HCT116 (cell line): ENCODE measurements around the gene EIF4EBP3. TPM values are rescaled to one million over a fixed set of nuclear protein-coding genes. Genes with fewer than 3 reads are reported as not detected.

Experiments used
- ATAC-seq: fragments of 200-7000 bp; cut with Tn5 transposase; 2 replicates; pipeline ENCODE4 v1.9.1; 2020; ENCODE audit warnings: mild to moderate bottlenecking, moderate library complexity
- BruUV-seq: library from RNA; stranded (reverse); fragments of 400-500 nt; replicated peaks from 2 replicates; lab custom pipeline; 2021; lab: Mats Ljungman, UMichigan
- CTCF ChIA-PET: fragments of 300-600 bp; sonication (Branson Sonifier 250); formaldehyde crosslinking; loops from one replicate; lab custom pipeline; 2021; ENCODE audit warnings: antibody characterized with exemption; lab: Charles Lee
- POLR2A ChIA-PET: fragments of 300-600, 350-600 bp; sonication (Branson Sonifier 250); formaldehyde crosslinking; loops from one replicate; lab custom pipeline; 2021; ENCODE audit warnings: antibody characterized with exemption; lab: Charles Lee
- RAD21 ChIA-PET, 2 experiments: fragments of 300-600 bp; sonication (Branson Sonifier 250); formaldehyde crosslinking; loops; one replicate each; lab custom pipeline; 2023; ENCODE audit warnings: low total read pairs in 2 of 2; ENCODE audit not compliant: uncharacterized antibody in 2 of 2, unreplicated experiment in 2 of 2, low non-redundant PET in 1 of 2; lab: Charles Lee
- DNase-seq: peaks from one replicate; pipeline ENCODE4 v3.0.0-alpha.2; 2010; ENCODE audit warnings: low read depth, low spot score
- H2AFZ ChIP-seq: fragments of 200-600 bp; shearing (Covaris generic), sonication (generic); 2 replicates; pipeline ENCODE4 v1.6.1; 2017; ENCODE audit warnings: low read depth, mixed run types, mixed read lengths, antibody characterized with exemption, low read length; ENCODE audit not compliant: poor library complexity, severe bottlenecking
- H3K27ac ChIP-seq: 2 replicates; pipeline ENCODE4 v1.5.1; 2012; ENCODE audit warnings: low read depth, low read length
- H3K27me3 ChIP-seq: fragments of 200-600 bp; sonication (generic); 2 replicates; pipeline ENCODE4 v1.6.1; 2016; ENCODE audit warnings: mixed run types, low read length, mixed read lengths; ENCODE audit not compliant: insufficient read depth
- H3K36me3 ChIP-seq, 2 experiments: fragments of 200-500 bp in 1 of 2; fragments of 200-600 bp in 1 of 2; sonication (Bioruptor generic) in 1 of 2; sonication (generic) in 1 of 2; 2 replicates each; pipeline versions ENCODE4 v1.5.1 to v1.6.1; 2014 to 2016; ENCODE audit warnings: low read length in 2 of 2, inconsistent platforms in 1 of 2, mixed read lengths in 1 of 2, mixed run types in 1 of 2; ENCODE audit not compliant: insufficient read depth in 2 of 2, control insufficient read depth in 1 of 2
- H3K4me1 ChIP-seq, 2 experiments: fragments of 200-600 bp in 1 of 2; sonication (generic) in 1 of 2; 2 replicates each; pipeline versions ENCODE4 v1.5.1 to v1.6.1; 2012 to 2017; ENCODE audit warnings: low read length in 2 of 2, inconsistent platforms in 1 of 2, mild to moderate bottlenecking in 1 of 2, mixed read lengths in 1 of 2, mixed run types in 1 of 2, moderate library complexity in 1 of 2; ENCODE audit not compliant: insufficient read depth in 2 of 2, control insufficient read depth in 1 of 2
- H3K4me2 ChIP-seq: fragments of 200-600 bp; sonication (generic); 2 replicates; pipeline ENCODE4 v1.6.1; 2017; ENCODE audit warnings: mixed run types, low read length, mixed read lengths
- H3K4me3 ChIP-seq, 2 experiments: fragments of 200-600 bp in 1 of 2; sonication (generic) in 1 of 2; replicated peaks in 1 of 2; 2 replicates each; pipeline ENCODE4 v1.5.1; 2011 to 2016; ENCODE audit warnings: low read length in 2 of 2, control low read depth in 1 of 2, low read depth in 1 of 2, mild to moderate bottlenecking in 1 of 2, mixed read lengths in 1 of 2, mixed run types in 1 of 2
- H3K79me2 ChIP-seq: fragments of 200-600 bp; sonication (generic); 2 replicates; pipeline ENCODE4 v1.6.1; 2017; ENCODE audit warnings: mild to moderate bottlenecking, mixed run types, low read length, moderate library complexity, mixed read lengths; ENCODE audit not compliant: insufficient read depth
- H3K9ac ChIP-seq: fragments of 200-600 bp; sonication (generic); 2 replicates; pipeline ENCODE4 v1.6.1; 2016; ENCODE audit warnings: low read length, mixed read lengths
- H3K9me2 ChIP-seq: fragments of 200-600 bp; sonication (generic), shearing (Covaris generic); 2 replicates; pipeline ENCODE4 v1.6.1; 2017; ENCODE audit warnings: mixed run types, mild to moderate bottlenecking, moderate library complexity; ENCODE audit not compliant: insufficient read depth
- H3K9me3 ChIP-seq, 2 experiments: fragments of 200-500 bp in 1 of 2; fragments of 200-600 bp in 1 of 2; sonication (Bioruptor generic) in 1 of 2; sonication (generic) in 1 of 2; 2 replicates each; pipeline ENCODE4 v1.6.1; 2014 to 2017; ENCODE audit warnings: low read length in 2 of 2, mixed read lengths in 2 of 2, inconsistent platforms in 1 of 2, low read depth in 1 of 2, mild to moderate bottlenecking in 1 of 2, mixed run types in 1 of 2, moderate library complexity in 1 of 2; ENCODE audit not compliant: control insufficient read depth in 1 of 2, insufficient read depth in 1 of 2
- H4K20me1 ChIP-seq: fragments of 200-600 bp; sonication (generic), shearing (Covaris generic); 2 replicates; pipeline ENCODE4 v1.6.1; 2017; ENCODE audit warnings: mixed run types, mild to moderate bottlenecking, moderate library complexity; ENCODE audit not compliant: insufficient read depth
- ATF3 ChIP-seq: IDR thresholded peaks from 2 replicates; pipeline ENCODE4 v1.6.1; 2012
- CBX3 ChIP-seq: IDR thresholded peaks from 2 replicates; pipeline ENCODE4 v1.6.1; 2012; ENCODE audit warnings: low read depth
- CEBPB ChIP-seq: IDR thresholded peaks from 2 replicates; pipeline ENCODE4 v1.6.1; 2012; ENCODE audit warnings: low read depth
- EGR1 ChIP-seq: IDR thresholded peaks from 2 replicates; pipeline ENCODE4 v1.6.1; 2012; ENCODE audit warnings: low read depth
- EZH2phosphoT487 ChIP-seq: fragments of 200-600 bp; IDR thresholded peaks from 2 replicates; pipeline ENCODE4 v1.6.1; 2018; ENCODE audit warnings: antibody characterized with exemption, borderline replicate concordance
- FOSL1 ChIP-seq: IDR thresholded peaks from 2 replicates; pipeline ENCODE4 v1.6.1; 2012; ENCODE audit warnings: low read depth
- JUND ChIP-seq: IDR thresholded peaks from 2 replicates; pipeline ENCODE4 v1.6.1; 2012
- POLR2A ChIP-seq: IDR thresholded peaks from 2 replicates; pipeline ENCODE4 v1.7.0; 2011; ENCODE audit warnings: borderline replicate concordance; ENCODE audit not compliant: insufficient read depth, insufficient read length; ENCODE audit errors: extremely low read depth
- REST ChIP-seq: IDR thresholded peaks from 2 replicates; pipeline ENCODE4 v1.6.1; 2012; ENCODE audit warnings: low read depth
- SIN3A ChIP-seq: IDR thresholded peaks from 2 replicates; pipeline ENCODE4 v1.6.1; 2012; ENCODE audit warnings: low read depth
- TCF7L2 ChIP-seq: IDR thresholded peaks from 2 replicates; pipeline ENCODE4 v1.7.0; 2011; ENCODE audit warnings: borderline replicate concordance, inconsistent platforms; ENCODE audit not compliant: insufficient read depth, insufficient read length; ENCODE audit errors: extremely low read depth
- YY1 ChIP-seq: IDR thresholded peaks from 2 replicates; pipeline ENCODE4 v1.6.1; 2011; ENCODE audit warnings: low read length, low read depth, moderate library complexity, mild to moderate bottlenecking; ENCODE audit not compliant: insufficient replicate concordance; ENCODE audit errors: extremely low read depth
- ZFX ChIP-seq: fragments of 450-650 bp; IDR thresholded peaks from 2 replicates; pipeline ENCODE4 v1.6.1; 2017
- intact Hi-C: fragments of 100-400 bp; cut with micrococcal nuclease; formaldehyde crosslinking; loops from 2 replicates; pipeline ENCODE4 v1.10.0; 2022
- total RNA-seq: library from RNA; stranded (reverse); gene quantifications from one replicate; pipeline ENCODE4 v1.2.1, GENCODE V29; 2021; ENCODE audit not compliant: unreplicated experiment
- TF ChIP-seq, protein P1 (sequence below), 3 experiments: fragments of 200-600 bp in 1 of 3; sonication (generic) in 1 of 3; IDR thresholded peaks in 2 of 3; conservative IDR thresholded peaks in 1 of 3; 2 replicates each; pipeline ENCODE4 v1.5.1; 2012 to 2017; ENCODE audit warnings: low read depth in 2 of 3, low read length in 2 of 3, antibody characterized with exemption in 1 of 3, borderline replicate concordance in 1 of 3, control low read depth in 1 of 3, mild to moderate bottlenecking in 1 of 3, mixed read lengths in 1 of 3, mixed run types in 1 of 3, moderate library complexity in 1 of 3; ENCODE audit not compliant: insufficient read depth in 1 of 3
- TF ChIP-seq, protein P2 (sequence below): IDR thresholded peaks from 2 replicates; pipeline ENCODE4 v1.6.1; 2012

The EIF4EBP3 gene
- total RNA-seq, 1 experiment from 2014 or later = 6.0 TPM

GRCh38 chr5:140568443-140569063 is 21.1 kb downstream of the EIF4EBP3 start:
- Histone ChIP-seq H3K4me1 (peaks cover 7 to 15% of the 10 kb centered on the region in 2 experiments; a peak in 3 of 4 replicates), H3K79me2 (peaks cover 27% of the 10 kb centered on the region), H3K4me2 (no peak overlapping the region), H3K27ac (no peak overlapping the region), H3K4me3 (no peak overlapping the region), H2AFZ (no peak overlapping the region), H3K9me2 (no peaks in the 10 kb centered on the region), H3K27me3 (no peaks in the 10 kb centered on the region), H3K9ac (no peak overlapping the region), H4K20me1 (no peaks in the 10 kb centered on the region), H3K9me3 (no peaks in the 10 kb centered on the region), H3K36me3 (peaks cover 0 to 15% of the 10 kb centered on the region in 2 experiments; a peak in 3 of 4 replicates)
- BruUV-seq = no TSS peak
- DNase-seq (no peak), ATAC-seq (no peak)
- POLR2A ChIA-PET = no interaction called here
- CTCF ChIA-PET = no interaction called here
- RAD21 ChIA-PET = no interaction called here
- intact Hi-C loops = no loop called here
- TF ChIP-seq YY1 (no peak), REST (no peak)

GRCh38 chr5:140569197-140569596 is 21.7 kb downstream of the EIF4EBP3 start:
- ChIA-PET POLR2A (no interaction called here), RAD21 (no interaction called here), CTCF (no interaction called here)
- ATAC-seq = no peak
- Histone ChIP-seq H3K27ac (no peak overlapping the region), H3K79me2 (peaks cover 27% of the 10 kb centered on the region), H4K20me1 (no peaks in the 10 kb centered on the region), H3K9ac (no peak overlapping the region), H3K27me3 (no peaks in the 10 kb centered on the region), H3K4me1 (peaks cover 7 to 8% of the 10 kb centered on the region in 2 experiments; a peak in 3 of 4 replicates), H3K9me2 (no peaks in the 10 kb centered on the region), H3K9me3 (no peaks in the 10 kb centered on the region), H3K36me3 (peaks cover 0 to 15% of the 10 kb centered on the region in 2 experiments; a peak in 3 of 4 replicates), H3K4me2 (no peak overlapping the region), H3K4me3 (no peak overlapping the region), H2AFZ (no peak overlapping the region)
- no TSS peak for BruUV-seq
- intact Hi-C loops = no loop called here
- DNase-seq = no peak
- TF ChIP-seq EGR1 (no peak), TCF7L2 (no peak), POLR2A (no peak), ZFX (no peak), EZH2phosphoT487 (no peak), FOSL1 (no peak), CEBPB (no peak), JUND (no peak), ATF3 (no peak), YY1 (no peak), CBX3 (no peak), SIN3A (no peak)
- TF ChIP-seq, protein P1, sequence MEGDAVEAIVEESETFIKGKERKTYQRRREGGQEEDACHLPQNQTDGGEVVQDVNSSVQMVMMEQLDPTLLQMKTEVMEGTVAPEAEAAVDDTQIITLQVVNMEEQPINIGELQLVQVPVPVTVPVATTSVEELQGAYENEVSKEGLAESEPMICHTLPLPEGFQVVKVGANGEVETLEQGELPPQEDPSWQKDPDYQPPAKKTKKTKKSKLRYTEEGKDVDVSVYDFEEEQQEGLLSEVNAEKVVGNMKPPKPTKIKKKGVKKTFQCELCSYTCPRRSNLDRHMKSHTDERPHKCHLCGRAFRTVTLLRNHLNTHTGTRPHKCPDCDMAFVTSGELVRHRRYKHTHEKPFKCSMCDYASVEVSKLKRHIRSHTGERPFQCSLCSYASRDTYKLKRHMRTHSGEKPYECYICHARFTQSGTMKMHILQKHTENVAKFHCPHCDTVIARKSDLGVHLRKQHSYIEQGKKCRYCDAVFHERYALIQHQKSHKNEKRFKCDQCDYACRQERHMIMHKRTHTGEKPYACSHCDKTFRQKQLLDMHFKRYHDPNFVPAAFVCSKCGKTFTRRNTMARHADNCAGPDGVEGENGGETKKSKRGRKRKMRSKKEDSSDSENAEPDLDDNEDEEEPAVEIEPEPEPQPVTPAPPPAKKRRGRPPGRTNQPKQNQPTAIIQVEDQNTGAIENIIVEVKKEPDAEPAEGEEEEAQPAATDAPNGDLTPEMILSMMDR (IDR thresholded peaks at IDR 0.05 in 2 of 3, conservative IDR thresholded peaks at IDR 0.05 in 1 of 3; ENCODE audit: borderline replicate concordance in 1 of 3, insufficient read depth in 1 of 3, low read depth in 2 of 3, low read length in 2 of 3) = no peak
- TF ChIP-seq, protein P2, sequence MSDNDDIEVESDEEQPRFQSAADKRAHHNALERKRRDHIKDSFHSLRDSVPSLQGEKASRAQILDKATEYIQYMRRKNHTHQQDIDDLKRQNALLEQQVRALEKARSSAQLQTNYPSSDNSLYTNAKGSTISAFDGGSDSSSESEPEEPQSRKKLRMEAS = no peak
